Measurements from ENCODE around the gene TSHZ1. TPM values are rescaled to one million over a fixed set of nuclear protein-coding genes. Genes with fewer than 3 reads are reported as not detected.

The TSHZ1 gene
- polyA plus RNA-seq, 1 of the 3 experiments (the other 2 are of a cell fraction), result 2.6 TPM

DNA sequence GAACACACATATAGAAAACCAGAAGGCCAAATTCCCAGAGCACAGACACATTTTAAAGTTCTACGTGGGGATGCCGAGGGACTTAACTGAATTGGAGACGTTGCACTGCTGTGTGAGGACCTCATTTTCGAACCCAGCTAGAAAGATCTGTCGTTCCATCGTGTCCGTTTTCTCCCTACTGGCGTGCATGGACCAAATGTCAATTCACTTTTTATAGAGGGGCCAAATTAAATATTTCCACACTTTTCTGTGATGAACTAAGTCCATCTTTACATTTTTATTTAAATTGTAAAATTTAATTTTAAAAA lies 692 bp upstream of the TSHZ1 start (continued):
- TF ChIP-seq, protein P1, sequence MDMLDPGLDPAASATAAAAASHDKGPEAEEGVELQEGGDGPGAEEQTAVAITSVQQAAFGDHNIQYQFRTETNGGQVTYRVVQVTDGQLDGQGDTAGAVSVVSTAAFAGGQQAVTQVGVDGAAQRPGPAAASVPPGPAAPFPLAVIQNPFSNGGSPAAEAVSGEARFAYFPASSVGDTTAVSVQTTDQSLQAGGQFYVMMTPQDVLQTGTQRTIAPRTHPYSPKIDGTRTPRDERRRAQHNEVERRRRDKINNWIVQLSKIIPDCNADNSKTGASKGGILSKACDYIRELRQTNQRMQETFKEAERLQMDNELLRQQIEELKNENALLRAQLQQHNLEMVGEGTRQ (IDR thresholded peaks at IDR 0.05; ENCODE audit: borderline replicate concordance, low read depth, low read length), result no peak
- TF ChIP-seq, protein P2, sequence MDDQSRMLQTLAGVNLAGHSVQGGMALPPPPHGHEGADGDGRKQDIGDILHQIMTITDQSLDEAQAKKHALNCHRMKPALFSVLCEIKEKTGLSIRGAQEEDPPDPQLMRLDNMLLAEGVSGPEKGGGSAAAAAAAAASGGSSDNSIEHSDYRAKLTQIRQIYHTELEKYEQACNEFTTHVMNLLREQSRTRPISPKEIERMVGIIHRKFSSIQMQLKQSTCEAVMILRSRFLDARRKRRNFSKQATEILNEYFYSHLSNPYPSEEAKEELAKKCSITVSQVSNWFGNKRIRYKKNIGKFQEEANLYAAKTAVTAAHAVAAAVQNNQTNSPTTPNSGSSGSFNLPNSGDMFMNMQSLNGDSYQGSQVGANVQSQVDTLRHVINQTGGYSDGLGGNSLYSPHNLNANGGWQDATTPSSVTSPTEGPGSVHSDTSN (IDR thresholded peaks at IDR 0.05), result no peak
- TF ChIP-seq, protein P3, sequence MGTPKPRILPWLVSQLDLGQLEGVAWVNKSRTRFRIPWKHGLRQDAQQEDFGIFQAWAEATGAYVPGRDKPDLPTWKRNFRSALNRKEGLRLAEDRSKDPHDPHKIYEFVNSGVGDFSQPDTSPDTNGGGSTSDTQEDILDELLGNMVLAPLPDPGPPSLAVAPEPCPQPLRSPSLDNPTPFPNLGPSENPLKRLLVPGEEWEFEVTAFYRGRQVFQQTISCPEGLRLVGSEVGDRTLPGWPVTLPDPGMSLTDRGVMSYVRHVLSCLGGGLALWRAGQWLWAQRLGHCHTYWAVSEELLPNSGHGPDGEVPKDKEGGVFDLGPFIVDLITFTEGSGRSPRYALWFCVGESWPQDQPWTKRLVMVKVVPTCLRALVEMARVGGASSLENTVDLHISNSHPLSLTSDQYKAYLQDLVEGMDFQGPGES (IDR thresholded peaks at IDR 0.05; ENCODE audit: low read depth, low read length), result no peak
- TF ChIP-seq CHD2 (IDR thresholded peaks at IDR 0.05; ENCODE audit: low read length, partially characterized antibody) (no peak), NFIC (IDR thresholded peaks at IDR 0.05; ENCODE audit: borderline replicate concordance) (no peak), TAF1 (IDR thresholded peaks at IDR 0.05; ENCODE audit: borderline replicate concordance, low read depth, low read length) (no peak), JUND (IDR thresholded peaks at IDR 0.05) (no peak), SIN3A (IDR thresholded peaks at IDR 0.05; ENCODE audit: borderline replicate concordance, low read depth, low read length) (no peak), MEF2A (IDR thresholded peaks at IDR 0.05; ENCODE audit: borderline replicate concordance, low read depth) (no peak)

DNA sequence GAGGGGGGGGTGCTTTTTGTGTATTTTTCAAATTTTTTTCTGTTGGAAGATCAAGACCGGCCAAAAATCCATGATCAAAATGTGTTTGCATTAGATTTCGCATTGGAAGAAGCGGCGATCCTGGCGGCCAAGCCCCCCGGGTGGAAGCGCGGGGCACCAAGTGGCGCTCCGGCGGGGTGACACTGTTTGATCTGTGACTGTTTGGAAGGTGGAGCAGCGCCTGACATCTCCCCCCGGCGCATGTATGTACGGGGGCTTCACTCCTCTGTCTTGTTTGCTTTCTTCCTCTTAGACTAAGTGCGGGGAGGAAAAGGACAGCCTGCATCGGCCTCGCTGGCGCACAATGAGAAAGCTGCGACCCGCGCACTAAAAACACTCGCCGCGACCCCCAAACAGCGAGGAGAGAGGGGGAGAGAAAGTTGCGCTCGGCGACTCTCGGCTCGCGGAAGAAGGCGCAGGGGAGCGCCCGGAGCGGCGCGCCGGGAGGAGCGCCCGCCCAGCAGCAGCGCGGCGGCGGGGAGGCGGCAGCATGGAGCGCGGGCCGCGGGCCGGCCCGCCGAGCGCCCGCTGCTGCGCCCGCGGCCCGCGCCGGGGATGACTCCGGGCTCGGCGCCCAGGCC lies 515 bp downstream of the TSHZ1 start:
- peak overlapping the region; percentile 95 for H2AFZ ChIP-seq (ENCODE audit: low read depth)
- peaks cover 18 to 31% of the 10 kb centered on the region in 2 experiments; a peak in 3 of 4 replicates for H3K4me1 ChIP-seq (ENCODE audit: control insufficient read depth in 1 of 2, insufficient read depth in 2 of 2, low read depth in 1 of 2, low read length in 1 of 2)
- POLR2A ChIA-PET, result no interaction called here
- peaks cover 11% of the 10 kb centered on the region for H4K20me1 ChIP-seq (ENCODE audit: insufficient read depth)
- DNase-seq, result no peak
- no peaks in the 10 kb centered on the region for H3K9me2 ChIP-seq
- CTCF ChIA-PET, result interaction anchor here (0.6 to 2.4 kb wide), 4 partner anchors 34 to 1063 kb away, joined by 3 to 10 read pairs (median 4); no protein-coding TSS in a partner anchor
- under 1% methylated on average over 19 of the region's 64 CpGs for WGBS (ENCODE audit: low lambda C conversion rate)
- H3K36me3 ChIP-seq (replicated peaks in 1 of 2; ENCODE audit: control insufficient read depth in 1 of 2, insufficient read depth in 2 of 2, low read length in 1 of 2), result no peaks in the 10 kb centered on the region
- peak overlapping the region; percentile 90 to 98 for H3K4me3 ChIP-seq (ENCODE audit: low read depth in 2 of 2, low read length in 1 of 2)
- peaks cover 50% of the 10 kb centered on the region for H3K79me2 ChIP-seq (ENCODE audit: insufficient read depth)
- H3K9ac ChIP-seq, result peak overlapping the region; percentile 75; the same call in 1 of the 2 replicates
- H3F3A ChIP-seq (replicated peaks; ENCODE audit: insufficient read depth), result peaks cover 20% of the 10 kb centered on the region
- no peaks in the 10 kb centered on the region for H3K27me3 ChIP-seq (ENCODE audit: insufficient read depth)
- H3K27ac ChIP-seq (ENCODE audit: low read depth in 2 of 2, low read length in 1 of 2), result peak overlapping the region; percentile 82 to 97
- no peaks in the 10 kb centered on the region for H3K9me3 ChIP-seq
- TF ChIP-seq ELF1 (IDR thresholded peaks at IDR 0.05) (no peak), YY1 (IDR thresholded peaks at IDR 0.05; ENCODE audit: low read depth) (0 out of 2 replicates have a peak, but pooled peaks have one; percentile 5), RAD21 (IDR thresholded peaks at IDR 0.05; ENCODE audit: low read length) (no peak), MXI1 (IDR thresholded peaks at IDR 0.05; ENCODE audit: low read depth, low read length) (peak; percentile 39; the same call in 1 of the 2 replicates), POLR2AphosphoS5 (IDR thresholded peaks at IDR 0.05; ENCODE audit: low read depth, low read length) (no peak), NRF1 (IDR thresholded peaks at IDR 0.05; ENCODE audit: low read depth, low read length) (no peak)
- TF ChIP-seq, protein P4, sequence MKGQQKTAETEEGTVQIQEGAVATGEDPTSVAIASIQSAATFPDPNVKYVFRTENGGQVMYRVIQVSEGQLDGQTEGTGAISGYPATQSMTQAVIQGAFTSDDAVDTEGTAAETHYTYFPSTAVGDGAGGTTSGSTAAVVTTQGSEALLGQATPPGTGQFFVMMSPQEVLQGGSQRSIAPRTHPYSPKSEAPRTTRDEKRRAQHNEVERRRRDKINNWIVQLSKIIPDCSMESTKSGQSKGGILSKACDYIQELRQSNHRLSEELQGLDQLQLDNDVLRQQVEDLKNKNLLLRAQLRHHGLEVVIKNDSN (IDR thresholded peaks at IDR 0.05; ENCODE audit: borderline replicate concordance, low read depth), result no peak
- TF ChIP-seq, protein P2 (IDR thresholded peaks at IDR 0.05), result no peak
- TF ChIP-seq, protein P1 (IDR thresholded peaks at IDR 0.05; ENCODE audit: borderline replicate concordance, low read depth, low read length), result no peak
- peak overlapping the region; percentile 95 for H3K4me2 ChIP-seq

All from SK-N-SH (cell line).